SU-DHL-6 (cell line): ENCODE results near the gene ING1.
"Not testable (repeated sequence)": the region's sequence is repeated elsewhere in the genome, so short reads cannot be mapped to it uniquely, and the experiment has no call there.

ENCODE experiments used
- H2AFZ ChIP-seq: fragments of 200-600 bp; sonication (generic); 2 replicates; pipeline ENCODE4 v1.6.1; 2014; ENCODE audit warnings: low read depth, mild to moderate bottlenecking, moderate library complexity, mixed read lengths, antibody characterized with exemption, low read length; ENCODE audit not compliant: severe bottlenecking
- H3F3A ChIP-seq: fragments of 200-600 bp; shearing (Covaris generic); 2 replicates; pipeline ENCODE4 v1.6.0; 2016; ENCODE audit warnings: antibody characterized with exemption, mild to moderate bottlenecking; ENCODE audit not compliant: insufficient read depth
- H3K27ac ChIP-seq: fragments of 200-600 bp; sonication (generic); 2 replicates; pipeline ENCODE4 v1.5.1; 2016; ENCODE audit warnings: low read depth, mild to moderate bottlenecking, low read length, moderate library complexity, mixed read lengths
- H3K27me3 ChIP-seq: fragments of 200-600 bp; sonication (generic), shearing (Covaris generic); 2 replicates; pipeline ENCODE4 v1.6.0; 2014; ENCODE audit warnings: mild to moderate bottlenecking, low read length
- H3K36me3 ChIP-seq: fragments of 200-600 bp; sonication (generic); 2 replicates; pipeline ENCODE4 v1.6.1; 2014; ENCODE audit warnings: mild to moderate bottlenecking, low read length, mixed read lengths
- H3K4me2 ChIP-seq: fragments of 300-600, 200-600 bp; shearing (Covaris generic), sonication (generic); 2 replicates; pipeline ENCODE4 v1.6.0; 2014; ENCODE audit warnings: low read length, low read depth, mild to moderate bottlenecking; ENCODE audit not compliant: poor library complexity, severe bottlenecking
- H3K4me3 ChIP-seq: fragments of 200-600 bp; sonication (generic); 2 replicates; pipeline ENCODE4 v1.5.1; 2014; ENCODE audit warnings: antibody characterized with exemption, low read length, mild to moderate bottlenecking, mixed read lengths; ENCODE audit not compliant: insufficient read depth, poor library complexity, severe bottlenecking
- H3K79me2 ChIP-seq: fragments of 200-600 bp; sonication (generic); 2 replicates; pipeline ENCODE4 v1.6.1; 2014; ENCODE audit warnings: mild to moderate bottlenecking, low read length, moderate library complexity; ENCODE audit not compliant: insufficient read depth
- H3K9ac ChIP-seq: fragments of 200-600 bp; sonication (generic); 2 replicates; pipeline ENCODE4 v1.7.0; 2014; ENCODE audit warnings: mild to moderate bottlenecking, low read length
- H3K9me2 ChIP-seq: fragments of 200-600 bp; sonication (generic); replicated peaks from 2 replicates; pipeline ENCODE4 v1.6.1; 2014; ENCODE audit warnings: low read length; ENCODE audit not compliant: insufficient read depth
- H3K9me3 ChIP-seq: fragments of 200-600 bp; sonication (generic); 2 replicates; pipeline ENCODE4 v1.6.1; 2014; ENCODE audit warnings: low read length, mixed read lengths; ENCODE audit not compliant: insufficient read depth
- H4K20me1 ChIP-seq: fragments of 200-600 bp; sonication (generic); 2 replicates; pipeline ENCODE4 v1.6.1; 2014; ENCODE audit warnings: low read depth, mild to moderate bottlenecking, antibody characterized with exemption, low read length, moderate library complexity, mixed read lengths
- EZH2phosphoT487 ChIP-seq: fragments of 200-600 bp; sonication (generic), shearing (Covaris generic); conservative IDR thresholded peaks from 2 replicates; pipeline ENCODE4 v1.6.1; 2018; ENCODE audit warnings: mild to moderate bottlenecking, antibody characterized with exemption, low read length, moderate library complexity, mixed read lengths
- TF ChIP-seq, protein P1 (sequence below): fragments of 200-600 bp; sonication (generic); IDR thresholded peaks from one replicate; pipeline ENCODE4 v1.5.1; 2017; ENCODE audit warnings: antibody characterized with exemption, mild to moderate bottlenecking, low read length, moderate library complexity; ENCODE audit not compliant: insufficient read depth, poor library complexity, severe bottlenecking

The ING1 gene

DNA sequence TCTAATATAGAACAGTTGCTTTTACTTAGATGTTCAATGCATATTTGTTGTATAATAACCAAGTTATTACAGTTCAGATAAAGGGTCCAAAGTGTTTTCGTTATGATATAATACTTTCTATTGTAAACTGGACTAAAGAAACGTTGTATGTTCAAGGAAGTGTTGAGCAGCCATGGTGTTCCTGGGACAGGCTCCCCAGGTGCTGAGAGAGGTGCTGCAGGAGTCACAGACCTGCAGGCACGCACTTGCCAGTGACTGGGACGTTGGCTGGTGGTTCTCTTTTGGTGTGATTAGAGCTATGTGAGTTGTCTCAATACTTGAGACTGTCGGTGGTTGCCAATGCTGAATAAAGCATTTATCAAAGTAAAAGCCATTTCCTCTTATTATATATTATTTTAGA is 9.5 kb downstream of the ING1 start:
- H3K4me3 ChIP-seq: no peak overlapping the region
- peaks cover 3% of the 10 kb centered on the region; the same call in 1 of the 2 replicates for H3F3A ChIP-seq
- H3K4me2 ChIP-seq: no peak overlapping the region
- H3K9me3 ChIP-seq: no peaks in the 10 kb centered on the region
- TF ChIP-seq, protein P1, sequence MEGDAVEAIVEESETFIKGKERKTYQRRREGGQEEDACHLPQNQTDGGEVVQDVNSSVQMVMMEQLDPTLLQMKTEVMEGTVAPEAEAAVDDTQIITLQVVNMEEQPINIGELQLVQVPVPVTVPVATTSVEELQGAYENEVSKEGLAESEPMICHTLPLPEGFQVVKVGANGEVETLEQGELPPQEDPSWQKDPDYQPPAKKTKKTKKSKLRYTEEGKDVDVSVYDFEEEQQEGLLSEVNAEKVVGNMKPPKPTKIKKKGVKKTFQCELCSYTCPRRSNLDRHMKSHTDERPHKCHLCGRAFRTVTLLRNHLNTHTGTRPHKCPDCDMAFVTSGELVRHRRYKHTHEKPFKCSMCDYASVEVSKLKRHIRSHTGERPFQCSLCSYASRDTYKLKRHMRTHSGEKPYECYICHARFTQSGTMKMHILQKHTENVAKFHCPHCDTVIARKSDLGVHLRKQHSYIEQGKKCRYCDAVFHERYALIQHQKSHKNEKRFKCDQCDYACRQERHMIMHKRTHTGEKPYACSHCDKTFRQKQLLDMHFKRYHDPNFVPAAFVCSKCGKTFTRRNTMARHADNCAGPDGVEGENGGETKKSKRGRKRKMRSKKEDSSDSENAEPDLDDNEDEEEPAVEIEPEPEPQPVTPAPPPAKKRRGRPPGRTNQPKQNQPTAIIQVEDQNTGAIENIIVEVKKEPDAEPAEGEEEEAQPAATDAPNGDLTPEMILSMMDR: no peak
- TF ChIP-seq EZH2phosphoT487: no peak
- no peak overlapping the region for H3K9ac ChIP-seq
- no peaks in the 10 kb centered on the region for H3K27me3 ChIP-seq
- peaks cover 18% of the 10 kb centered on the region for H4K20me1 ChIP-seq
- peaks cover 12% of the 10 kb centered on the region; the same call in 1 of the 2 replicates for H3K36me3 ChIP-seq
- no peak overlapping the region for H2AFZ ChIP-seq
- H3K9me2 ChIP-seq: no peaks in the 10 kb centered on the region
- no peak overlapping the region for H3K27ac ChIP-seq
- H3K79me2 ChIP-seq: peaks cover 40% of the 10 kb centered on the region

DNA sequence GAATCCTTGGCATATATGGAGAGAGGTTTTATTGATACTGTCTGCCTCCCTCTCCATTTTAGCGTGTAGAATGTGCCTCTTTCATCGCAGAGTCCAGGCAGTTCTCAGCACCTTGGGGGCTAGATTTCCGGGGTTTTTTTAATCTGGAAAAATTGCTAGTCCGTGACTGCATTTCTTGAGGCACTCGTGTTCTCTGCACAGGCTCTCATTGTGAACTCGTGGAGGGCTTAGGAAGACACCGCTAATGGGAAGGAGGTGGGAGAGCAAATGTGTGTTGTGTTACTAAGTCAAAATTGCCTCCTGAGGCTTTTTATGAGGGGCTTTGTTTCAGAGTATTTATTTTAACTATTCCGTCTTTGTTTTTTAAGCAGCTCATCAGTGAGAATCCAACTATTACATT is 10.1 kb downstream of the ING1 start:
- Histone ChIP-seq H3K4me2 (no peak overlapping the region), H3K9me3 (no peaks in the 10 kb centered on the region), H4K20me1 (peaks cover 15% of the 10 kb centered on the region), H3K9me2 (no peaks in the 10 kb centered on the region), H3F3A (peaks cover 3% of the 10 kb centered on the region; the same call in 1 of the 2 replicates), H3K79me2 (peaks cover 34% of the 10 kb centered on the region), H3K36me3 (peaks cover 12% of the 10 kb centered on the region; the same call in 1 of the 2 replicates), H3K9ac (no peak overlapping the region), H3K4me3 (no peak overlapping the region), H2AFZ (no peak overlapping the region), H3K27me3 (no peaks in the 10 kb centered on the region), H3K27ac (no peak overlapping the region)
- TF ChIP-seq, protein P1: no peak
- no peak for TF ChIP-seq EZH2phosphoT487

DNA sequence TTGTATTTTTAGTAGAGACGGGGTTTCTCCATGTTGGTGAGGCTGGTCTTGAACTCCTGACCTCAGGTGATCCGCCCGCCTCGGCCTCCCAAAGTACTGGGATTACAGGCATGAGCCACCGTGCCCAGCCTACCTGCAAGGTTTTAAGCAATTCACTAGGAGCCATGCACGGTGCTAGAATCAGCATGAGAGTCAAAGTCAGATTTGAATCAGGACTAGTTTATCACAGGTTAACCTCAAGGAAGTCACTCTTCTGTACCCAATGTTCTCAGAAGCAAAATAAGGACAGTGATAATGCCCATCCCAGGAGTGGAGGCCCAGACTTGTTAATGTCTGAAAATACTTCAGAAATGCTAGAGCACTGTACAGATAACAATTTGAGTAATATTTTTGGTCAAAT is 12.7 kb downstream of the ING1 start:
- H3K4me3 ChIP-seq, H4K20me1 ChIP-seq, H3K79me2 ChIP-seq, H2AFZ ChIP-seq, H3F3A ChIP-seq, H3K9ac ChIP-seq, H3K9me2 ChIP-seq, H3K27ac ChIP-seq, H3K9me3 ChIP-seq, H3K36me3 ChIP-seq, H3K27me3 ChIP-seq: not testable (repeated sequence)
- H3K4me2 ChIP-seq: peak overlapping the region; percentile 16

DNA sequence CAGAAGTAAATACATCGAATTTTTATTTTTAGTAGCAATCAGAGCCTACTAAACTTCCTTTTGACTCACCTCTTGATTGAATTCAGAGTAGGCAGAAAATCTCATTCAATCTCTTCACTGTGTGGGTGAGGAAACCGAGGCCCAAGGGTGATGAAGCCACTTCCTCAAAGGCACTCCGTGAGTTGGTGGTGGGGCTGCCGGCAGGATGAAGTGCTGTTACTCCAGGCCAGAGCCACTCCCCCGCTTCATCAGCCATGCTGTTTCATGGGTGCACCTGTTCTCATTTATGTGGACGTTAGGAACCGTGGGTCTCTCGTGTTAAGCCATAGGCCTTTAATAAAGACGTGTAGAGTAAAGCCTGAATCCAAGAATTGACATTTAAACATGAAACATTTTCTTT is 13.2 kb downstream of the ING1 start:
- peak overlapping the region; percentile 16 for H3K4me2 ChIP-seq
- peaks cover 3% of the 10 kb centered on the region; the same call in 1 of the 2 replicates for H3K36me3 ChIP-seq
- no peaks in the 10 kb centered on the region for H3K27me3 ChIP-seq
- peaks cover 6% of the 10 kb centered on the region; the same call in 1 of the 2 replicates for H3F3A ChIP-seq
- peaks cover 6% of the 10 kb centered on the region; the same call in 1 of the 2 replicates for H4K20me1 ChIP-seq
- no peak overlapping the region for H3K27ac ChIP-seq
- no peak overlapping the region for H2AFZ ChIP-seq
- H3K9me2 ChIP-seq: no peaks in the 10 kb centered on the region
- no peak for TF ChIP-seq EZH2phosphoT487
- TF ChIP-seq, protein P1: no peak
- no peaks in the 10 kb centered on the region for H3K9me3 ChIP-seq
- no peak overlapping the region for H3K4me3 ChIP-seq
- H3K79me2 ChIP-seq: peaks cover 4% of the 10 kb centered on the region; the same call in 1 of the 2 replicates
- H3K9ac ChIP-seq: no peak overlapping the region
